ENCODE results near the gene PDE1A. TPM values are rescaled to one million over a fixed set of nuclear protein-coding genes. Genes with fewer than 3 reads are reported as not detected.

The PDE1A gene
- polyA plus RNA-seq, 1 of the 3 experiments (the other 2 are of a cell fraction) = 0.08 TPM

DNA sequence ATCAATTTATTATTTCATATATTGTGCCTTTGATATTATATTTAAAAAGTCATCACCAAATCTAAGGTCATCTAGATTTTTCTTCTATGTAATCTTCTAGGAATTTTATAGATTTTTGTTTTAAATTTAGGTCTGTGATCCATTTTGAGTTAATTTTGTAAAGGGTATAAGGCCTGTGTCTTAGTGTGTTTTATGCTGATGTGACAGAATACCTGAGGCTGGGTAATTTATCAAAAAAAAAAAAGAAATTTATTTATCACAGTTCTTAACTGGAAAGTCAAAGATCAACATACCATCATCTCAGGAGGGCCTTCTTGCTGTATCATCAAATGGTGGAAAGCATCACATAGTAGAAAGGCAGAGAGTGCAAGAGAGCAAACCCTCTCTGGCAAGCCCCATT lies 216.2 kb downstream of the PDE1A start (continued):
- TF ChIP-seq, protein P1, sequence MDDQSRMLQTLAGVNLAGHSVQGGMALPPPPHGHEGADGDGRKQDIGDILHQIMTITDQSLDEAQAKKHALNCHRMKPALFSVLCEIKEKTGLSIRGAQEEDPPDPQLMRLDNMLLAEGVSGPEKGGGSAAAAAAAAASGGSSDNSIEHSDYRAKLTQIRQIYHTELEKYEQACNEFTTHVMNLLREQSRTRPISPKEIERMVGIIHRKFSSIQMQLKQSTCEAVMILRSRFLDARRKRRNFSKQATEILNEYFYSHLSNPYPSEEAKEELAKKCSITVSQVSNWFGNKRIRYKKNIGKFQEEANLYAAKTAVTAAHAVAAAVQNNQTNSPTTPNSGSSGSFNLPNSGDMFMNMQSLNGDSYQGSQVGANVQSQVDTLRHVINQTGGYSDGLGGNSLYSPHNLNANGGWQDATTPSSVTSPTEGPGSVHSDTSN (IDR thresholded peaks at IDR 0.05) = no peak
- TF ChIP-seq FOXJ3 (CRISPR knock-in tag; IDR thresholded peaks at IDR 0.05) (no peak), FOXM1 (IDR thresholded peaks at IDR 0.05; ENCODE audit: low read depth) (no peak)

- ChIA-PET POLR2A (no interaction called here), CTCF (no interaction called here)
- Histone ChIP-seq H2AFZ (ENCODE audit: low read depth) (no peak overlapping the region), H3K4me1 (ENCODE audit: control insufficient read depth in 1 of 2, insufficient read depth in 2 of 2, low read depth in 1 of 2, low read length in 1 of 2) (no peaks in the 10 kb centered on the region), H3K36me3 (replicated peaks in 1 of 2; ENCODE audit: control insufficient read depth in 1 of 2, insufficient read depth in 2 of 2, low read length in 1 of 2) (no peaks in the 10 kb centered on the region), H3K4me2 (no peak overlapping the region), H3F3A (replicated peaks; ENCODE audit: insufficient read depth) (no peaks in the 10 kb centered on the region), H3K27ac (ENCODE audit: low read depth in 2 of 2, low read length in 1 of 2) (no peak overlapping the region), H3K4me3 (ENCODE audit: low read depth in 2 of 2, low read length in 1 of 2) (no peak overlapping the region), H3K27me3 (ENCODE audit: insufficient read depth) (no peaks in the 10 kb centered on the region), H3K9ac (no peak overlapping the region), H3K9me3 (no peaks in the 10 kb centered on the region), H3K79me2 (ENCODE audit: insufficient read depth) (no peaks in the 10 kb centered on the region), H3K9me2 (no peaks in the 10 kb centered on the region), H4K20me1 (ENCODE audit: insufficient read depth) (no peaks in the 10 kb centered on the region)
- TF ChIP-seq, protein P2, sequence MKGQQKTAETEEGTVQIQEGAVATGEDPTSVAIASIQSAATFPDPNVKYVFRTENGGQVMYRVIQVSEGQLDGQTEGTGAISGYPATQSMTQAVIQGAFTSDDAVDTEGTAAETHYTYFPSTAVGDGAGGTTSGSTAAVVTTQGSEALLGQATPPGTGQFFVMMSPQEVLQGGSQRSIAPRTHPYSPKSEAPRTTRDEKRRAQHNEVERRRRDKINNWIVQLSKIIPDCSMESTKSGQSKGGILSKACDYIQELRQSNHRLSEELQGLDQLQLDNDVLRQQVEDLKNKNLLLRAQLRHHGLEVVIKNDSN (IDR thresholded peaks at IDR 0.05; ENCODE audit: borderline replicate concordance, low read depth) = no peak
- TF ChIP-seq, protein P1 (IDR thresholded peaks at IDR 0.05) = no peak
- TF ChIP-seq YY1 (IDR thresholded peaks at IDR 0.05; ENCODE audit: low read depth) (no peak), TAF1 (IDR thresholded peaks at IDR 0.05; ENCODE audit: borderline replicate concordance, low read depth, low read length) (no peak), RXRA (IDR thresholded peaks at IDR 0.05; ENCODE audit: borderline replicate concordance, low read depth) (no peak), RFX5 (IDR thresholded peaks at IDR 0.05; ENCODE audit: low read length) (no peak), FOXM1 (IDR thresholded peaks at IDR 0.05; ENCODE audit: low read depth) (no peak), MEF2A (IDR thresholded peaks at IDR 0.05; ENCODE audit: borderline replicate concordance, low read depth) (no peak)
- TF ChIP-seq, protein P3, sequence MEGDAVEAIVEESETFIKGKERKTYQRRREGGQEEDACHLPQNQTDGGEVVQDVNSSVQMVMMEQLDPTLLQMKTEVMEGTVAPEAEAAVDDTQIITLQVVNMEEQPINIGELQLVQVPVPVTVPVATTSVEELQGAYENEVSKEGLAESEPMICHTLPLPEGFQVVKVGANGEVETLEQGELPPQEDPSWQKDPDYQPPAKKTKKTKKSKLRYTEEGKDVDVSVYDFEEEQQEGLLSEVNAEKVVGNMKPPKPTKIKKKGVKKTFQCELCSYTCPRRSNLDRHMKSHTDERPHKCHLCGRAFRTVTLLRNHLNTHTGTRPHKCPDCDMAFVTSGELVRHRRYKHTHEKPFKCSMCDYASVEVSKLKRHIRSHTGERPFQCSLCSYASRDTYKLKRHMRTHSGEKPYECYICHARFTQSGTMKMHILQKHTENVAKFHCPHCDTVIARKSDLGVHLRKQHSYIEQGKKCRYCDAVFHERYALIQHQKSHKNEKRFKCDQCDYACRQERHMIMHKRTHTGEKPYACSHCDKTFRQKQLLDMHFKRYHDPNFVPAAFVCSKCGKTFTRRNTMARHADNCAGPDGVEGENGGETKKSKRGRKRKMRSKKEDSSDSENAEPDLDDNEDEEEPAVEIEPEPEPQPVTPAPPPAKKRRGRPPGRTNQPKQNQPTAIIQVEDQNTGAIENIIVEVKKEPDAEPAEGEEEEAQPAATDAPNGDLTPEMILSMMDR (IDR thresholded peaks at IDR 0.05) = no peak
- 80% methylated on average over 1 of the region's 4 CpGs for WGBS (ENCODE audit: low lambda C conversion rate)
- DNase-seq = no peak
Measured at GRCh38 chr2:182208421-182208820, 218.4 kb downstream of the PDE1A start.

All from SK-N-SH (cell line).